Adrenal gland (tissue), 5 donors: Measurements from ENCODE around the gene AMFR.

Experiments used
- POLR2A ChIP-seq, 2 donors: fragments of 450-650 bp; IDR thresholded peaks; one replicate each; pipeline ENCODE4 v1.6.1; 2017; ENCODE audit warnings: antibody characterized with exemption in 2 of 2, mild to moderate bottlenecking in 2 of 2, moderate library complexity in 1 of 2
- TF ChIP-seq, protein P1 (sequence below), 6 experiments: fragments of 450-650 bp in 4 of 6; fragments of 200-600 bp in 2 of 6; sonication (generic) in 1 of 6; IDR thresholded peaks; 1 replicate in 5 of 6; 2 replicates in 1 of 6; pipeline versions ENCODE4 v1.5.1 to v1.8.0; 2016 to 2021; ENCODE audit warnings: antibody characterized with exemption in 6 of 6, mild to moderate bottlenecking in 2 of 6, moderate library complexity in 1 of 6
- donor health status: DM: no; HTN: no; CAD: no.

DNA sequence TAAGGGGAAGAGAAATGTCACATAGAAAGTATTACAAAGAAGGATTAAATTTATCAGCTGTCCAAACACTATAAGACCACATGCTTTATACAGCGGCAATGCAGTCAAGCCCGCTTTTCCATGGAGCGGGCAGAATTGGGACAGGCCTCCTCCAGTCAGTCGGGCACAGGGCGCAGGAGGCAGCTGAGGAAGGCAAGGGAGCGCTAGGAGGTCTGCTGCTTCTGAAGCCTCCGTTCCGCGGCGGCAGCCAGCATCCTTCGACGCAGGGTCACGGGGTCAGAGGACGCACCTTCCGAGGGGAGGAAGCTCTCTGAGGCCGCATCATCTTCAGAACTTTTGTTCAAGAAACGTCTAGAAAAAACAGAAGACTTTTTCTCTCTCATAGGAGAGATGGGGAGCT lies 62.6 kb downstream of the AMFR start:
- no peak for TF ChIP-seq POLR2A (IDR thresholded peaks at IDR 0.05)
- TF ChIP-seq, protein P1, sequence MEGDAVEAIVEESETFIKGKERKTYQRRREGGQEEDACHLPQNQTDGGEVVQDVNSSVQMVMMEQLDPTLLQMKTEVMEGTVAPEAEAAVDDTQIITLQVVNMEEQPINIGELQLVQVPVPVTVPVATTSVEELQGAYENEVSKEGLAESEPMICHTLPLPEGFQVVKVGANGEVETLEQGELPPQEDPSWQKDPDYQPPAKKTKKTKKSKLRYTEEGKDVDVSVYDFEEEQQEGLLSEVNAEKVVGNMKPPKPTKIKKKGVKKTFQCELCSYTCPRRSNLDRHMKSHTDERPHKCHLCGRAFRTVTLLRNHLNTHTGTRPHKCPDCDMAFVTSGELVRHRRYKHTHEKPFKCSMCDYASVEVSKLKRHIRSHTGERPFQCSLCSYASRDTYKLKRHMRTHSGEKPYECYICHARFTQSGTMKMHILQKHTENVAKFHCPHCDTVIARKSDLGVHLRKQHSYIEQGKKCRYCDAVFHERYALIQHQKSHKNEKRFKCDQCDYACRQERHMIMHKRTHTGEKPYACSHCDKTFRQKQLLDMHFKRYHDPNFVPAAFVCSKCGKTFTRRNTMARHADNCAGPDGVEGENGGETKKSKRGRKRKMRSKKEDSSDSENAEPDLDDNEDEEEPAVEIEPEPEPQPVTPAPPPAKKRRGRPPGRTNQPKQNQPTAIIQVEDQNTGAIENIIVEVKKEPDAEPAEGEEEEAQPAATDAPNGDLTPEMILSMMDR (IDR thresholded peaks at IDR 0.05): no peak
